Coronary artery (tissue), 2 donors: Measurements from ENCODE around the gene SLC14A1.
A peak's percentile ranks its signal among the peaks of the same experiment; 100 is the strongest.

Experiments
- DNase-seq: peaks from one replicate; pipeline ENCODE4 v3.0.0-alpha.2; 2017; ENCODE audit warnings: low spot score
- H3K27ac ChIP-seq, 2 donors: fragments of 200-600 bp; sonication (generic); one replicate each; pipeline ENCODE4 v1.5.1; 2016 to 2019
- H3K4me3 ChIP-seq: fragments of 200-600 bp; sonication (generic); 2 replicates; pipeline ENCODE4 v1.5.1; 2016; ENCODE audit warnings: mild to moderate bottlenecking, moderate library complexity
- TF ChIP-seq, protein P1 (sequence below): fragments of 200-600 bp; sonication (generic); IDR thresholded peaks from one replicate; pipeline ENCODE4 v1.5.1; 2019; ENCODE audit warnings: antibody characterized with exemption

The SLC14A1 gene

DNA sequence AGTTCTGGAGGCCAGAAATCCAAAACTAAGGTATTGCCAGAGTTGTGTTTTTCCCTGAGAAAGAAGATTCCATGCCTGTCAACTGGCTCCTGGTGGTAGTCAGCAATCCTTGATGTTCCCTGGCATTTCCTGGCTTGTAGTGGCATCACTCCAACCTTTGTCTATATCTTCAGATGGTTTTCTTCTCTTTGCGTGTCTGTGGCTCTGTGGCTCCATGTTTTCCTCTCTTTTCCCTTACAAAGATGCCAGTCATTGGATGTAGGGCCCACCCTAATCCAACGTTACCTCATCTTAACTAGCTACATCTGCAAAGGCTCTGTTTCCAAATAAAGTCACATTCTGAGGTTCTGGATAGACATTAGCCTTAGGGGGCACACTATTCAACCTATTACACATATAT, 41.8 kb downstream of the SLC14A1 start:
- no peak for DNase-seq
- Histone ChIP-seq H3K27ac (no peak overlapping the region), H3K4me3 (no peak overlapping the region)
- TF ChIP-seq, protein P1, sequence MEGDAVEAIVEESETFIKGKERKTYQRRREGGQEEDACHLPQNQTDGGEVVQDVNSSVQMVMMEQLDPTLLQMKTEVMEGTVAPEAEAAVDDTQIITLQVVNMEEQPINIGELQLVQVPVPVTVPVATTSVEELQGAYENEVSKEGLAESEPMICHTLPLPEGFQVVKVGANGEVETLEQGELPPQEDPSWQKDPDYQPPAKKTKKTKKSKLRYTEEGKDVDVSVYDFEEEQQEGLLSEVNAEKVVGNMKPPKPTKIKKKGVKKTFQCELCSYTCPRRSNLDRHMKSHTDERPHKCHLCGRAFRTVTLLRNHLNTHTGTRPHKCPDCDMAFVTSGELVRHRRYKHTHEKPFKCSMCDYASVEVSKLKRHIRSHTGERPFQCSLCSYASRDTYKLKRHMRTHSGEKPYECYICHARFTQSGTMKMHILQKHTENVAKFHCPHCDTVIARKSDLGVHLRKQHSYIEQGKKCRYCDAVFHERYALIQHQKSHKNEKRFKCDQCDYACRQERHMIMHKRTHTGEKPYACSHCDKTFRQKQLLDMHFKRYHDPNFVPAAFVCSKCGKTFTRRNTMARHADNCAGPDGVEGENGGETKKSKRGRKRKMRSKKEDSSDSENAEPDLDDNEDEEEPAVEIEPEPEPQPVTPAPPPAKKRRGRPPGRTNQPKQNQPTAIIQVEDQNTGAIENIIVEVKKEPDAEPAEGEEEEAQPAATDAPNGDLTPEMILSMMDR, result no peak

DNA sequence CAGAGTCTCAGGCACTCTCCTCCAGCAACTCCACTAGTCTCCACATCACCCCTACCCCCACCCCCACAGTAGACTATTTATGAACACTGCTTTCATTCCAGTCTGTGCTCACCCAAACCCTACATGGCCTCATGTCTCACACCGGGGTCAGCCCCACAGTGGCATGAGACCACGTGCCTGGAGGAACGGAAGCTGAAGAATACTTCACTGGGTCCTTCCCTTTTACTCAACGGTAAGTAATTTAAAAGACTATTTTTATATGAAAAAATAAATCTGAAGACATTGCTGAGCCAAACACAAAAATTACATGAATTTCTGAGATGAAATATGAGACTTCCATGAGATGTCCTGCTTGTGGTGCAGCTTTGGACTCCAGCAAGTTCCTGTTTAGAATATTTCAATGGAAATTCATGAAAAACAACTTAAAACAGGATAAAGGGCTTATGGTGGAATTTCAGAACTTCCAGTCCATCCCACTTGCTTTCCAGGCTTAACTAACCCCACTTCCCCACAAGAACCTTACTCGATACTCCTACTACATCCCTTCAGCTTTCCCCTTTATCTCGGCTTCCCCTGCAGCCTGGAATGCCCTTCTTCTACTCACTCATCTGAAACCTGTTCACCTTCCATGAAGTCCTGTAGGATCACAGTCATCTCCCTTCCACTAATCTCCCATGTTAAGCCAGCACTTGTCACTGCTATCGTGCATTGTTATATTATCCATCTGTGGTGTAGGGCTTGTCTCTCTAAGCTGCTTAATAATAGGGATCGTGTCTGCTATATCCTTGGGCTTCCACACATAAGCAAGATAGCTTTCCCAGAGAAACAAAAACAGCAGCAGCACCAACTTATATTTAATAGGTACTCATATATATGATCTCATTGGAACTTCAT, 47.9 kb downstream of the SLC14A1 start:
- peak; percentile 85 for DNase-seq
- H3K27ac ChIP-seq, result peak overlapping the region; percentile 29 to 82
- H3K4me3 ChIP-seq, result no peak overlapping the region
- TF ChIP-seq, protein P1, result no peak

DNA sequence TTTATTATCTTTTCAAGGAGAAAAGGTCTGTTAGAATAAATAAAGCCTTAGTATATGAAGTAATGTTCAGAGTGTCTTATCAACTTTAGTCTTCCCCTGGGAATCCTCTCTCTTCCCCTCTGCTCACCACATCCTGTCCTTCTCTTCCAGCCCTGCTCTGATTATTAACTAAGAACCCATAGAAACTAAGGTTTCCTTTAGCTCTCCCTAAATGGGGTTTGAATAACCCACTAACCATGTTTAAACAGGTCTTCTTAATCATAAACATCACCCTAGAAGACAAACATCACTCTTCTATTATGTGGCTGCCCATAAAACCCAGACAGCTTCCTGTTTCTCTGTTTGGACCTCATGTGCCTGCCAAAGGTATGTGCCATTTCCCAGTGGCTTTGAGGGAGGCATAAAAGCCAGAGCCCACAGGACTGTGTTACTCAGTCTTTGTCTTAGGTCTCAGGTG, 50.1 kb downstream of the SLC14A1 start:
- H3K4me3 ChIP-seq, result no peak overlapping the region
- TF ChIP-seq, protein P1, result no peak
- no peak for DNase-seq
- peak overlapping the region in 1 of 2 donors; percentile 23 for H3K27ac ChIP-seq

DNA sequence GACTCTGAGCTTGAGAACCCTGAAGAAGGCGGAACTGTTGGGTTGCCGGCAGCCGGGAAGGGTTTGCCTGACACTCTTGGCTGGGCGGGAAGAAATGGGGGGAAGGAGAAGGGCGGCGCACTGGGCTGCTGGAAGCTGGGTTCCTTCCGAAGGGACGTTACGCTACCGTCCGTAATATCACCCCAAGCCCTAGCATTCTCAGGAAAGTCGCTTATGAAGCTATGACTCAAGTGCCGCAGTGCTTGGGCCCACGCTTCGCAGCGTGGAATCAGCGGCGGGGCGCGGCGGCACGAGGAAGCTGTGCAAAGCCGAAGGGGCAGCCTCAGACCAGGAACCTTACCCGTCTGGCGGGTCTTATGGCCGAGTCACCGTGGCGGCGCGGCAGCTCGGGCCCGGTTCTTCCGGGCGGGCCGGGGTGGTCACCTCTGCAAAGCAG, 51.3 kb downstream of the SLC14A1 start:
- Histone ChIP-seq H3K4me3 (peak overlapping the region; percentile 82), H3K27ac (peak overlapping the region; percentile 68 to 86)
- TF ChIP-seq, protein P1, result no peak
- peak; percentile 81 for DNase-seq

DNA sequence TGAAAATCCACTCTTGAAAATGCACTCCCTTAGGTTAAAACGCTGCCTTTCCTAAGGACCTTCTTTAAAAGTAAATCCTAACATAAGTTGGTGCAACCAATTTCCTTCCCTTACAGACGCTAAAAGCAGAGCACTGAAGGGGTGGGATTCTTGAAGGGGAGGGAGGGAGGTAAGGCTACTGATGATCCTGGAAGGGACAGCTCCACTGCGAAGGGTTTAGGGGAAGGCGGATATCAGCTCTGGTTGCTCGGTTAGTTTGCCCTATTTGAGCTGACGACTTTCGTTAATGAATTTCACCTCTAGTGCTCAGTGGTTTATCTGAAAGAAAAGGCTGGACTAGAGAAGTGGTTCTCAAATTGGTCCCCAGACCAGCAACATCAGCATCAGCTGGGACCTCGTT, 51.8 kb downstream of the SLC14A1 start:
- no peak for DNase-seq
- Histone ChIP-seq H3K27ac (peak overlapping the region; percentile 68 to 86), H3K4me3 (peak overlapping the region; percentile 82)
- TF ChIP-seq, protein P1, result no peak

DNA sequence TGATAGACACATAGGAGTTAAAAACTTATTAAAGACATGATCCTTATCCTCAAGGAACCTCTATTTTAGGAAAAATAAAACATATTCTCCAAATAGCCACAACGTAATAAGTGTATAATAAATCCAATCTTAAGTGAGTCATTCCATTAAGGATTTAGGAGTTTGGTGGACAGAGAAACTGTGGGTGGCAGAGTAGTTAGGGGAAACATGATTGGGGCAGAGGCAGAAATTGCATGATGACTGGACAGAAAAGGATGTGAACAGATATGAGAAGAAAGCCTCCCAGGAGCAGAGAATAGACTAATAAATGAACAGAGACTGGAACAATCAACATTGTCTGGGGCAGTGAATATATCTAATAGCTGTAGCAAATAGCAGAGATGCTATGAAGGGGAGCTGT, 53.4 kb downstream of the SLC14A1 start:
- no peak for DNase-seq
- H3K27ac ChIP-seq, result no peak overlapping the region
- TF ChIP-seq, protein P1, result no peak
- H3K4me3 ChIP-seq, result no peak overlapping the region

DNA sequence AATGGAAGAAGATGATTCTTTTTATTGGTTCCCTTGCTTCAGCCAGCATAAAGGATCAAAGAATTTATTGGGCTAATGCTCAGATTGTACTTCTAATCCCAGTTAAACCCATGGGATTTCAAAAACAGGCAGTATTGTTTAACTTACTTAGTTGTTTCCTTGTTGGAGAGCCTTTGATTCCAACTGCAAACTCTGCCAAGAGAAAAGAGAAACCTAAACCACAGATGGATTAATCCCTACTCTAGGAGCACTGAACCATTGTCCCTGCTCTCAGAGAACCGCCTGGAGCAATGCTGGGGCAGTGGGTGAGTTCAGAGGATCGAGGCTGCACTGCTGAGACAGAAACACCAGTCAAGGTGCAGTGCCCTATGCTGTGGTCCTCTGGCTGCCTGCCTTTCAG, 56.6 kb downstream of the SLC14A1 start:
- DNase-seq, result no peak
- no peak overlapping the region for H3K27ac ChIP-seq
- no peak overlapping the region for H3K4me3 ChIP-seq
- TF ChIP-seq, protein P1, result no peak
